ENCODE data around the gene KCND3.

Gene KCND3

DNA sequence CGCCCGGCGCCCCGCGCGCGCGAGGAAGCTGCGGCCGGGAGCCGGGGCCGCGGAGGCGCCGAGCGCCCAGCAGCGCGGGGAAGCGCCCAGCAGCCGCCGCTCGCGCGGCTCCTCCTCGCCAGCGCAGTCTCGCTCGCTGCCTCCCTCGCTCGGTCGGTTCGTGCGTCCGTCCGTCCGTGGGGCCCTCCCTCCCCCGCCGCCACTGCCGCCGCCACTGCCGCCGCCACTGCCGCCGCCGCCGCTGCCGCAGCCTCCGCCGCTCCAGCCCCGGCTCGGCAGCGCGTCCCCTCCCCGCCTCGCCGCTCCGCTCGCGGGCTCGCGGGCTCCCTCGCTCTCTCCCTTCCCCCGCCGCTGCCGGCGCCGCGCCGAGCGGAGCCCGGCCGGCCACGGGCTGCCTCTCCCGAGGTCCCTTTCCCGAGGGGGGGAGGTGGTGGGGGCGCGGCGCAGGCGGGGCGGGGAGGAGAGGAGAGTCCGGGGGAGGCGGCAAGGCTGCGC lies at the start of gene KCND3:
Gene KCND3 (minus strand): TSS at position 138 of the 495 bp plus-strand sequence.
- peak; percentile 21 to 39 for DNase-seq

DNA sequence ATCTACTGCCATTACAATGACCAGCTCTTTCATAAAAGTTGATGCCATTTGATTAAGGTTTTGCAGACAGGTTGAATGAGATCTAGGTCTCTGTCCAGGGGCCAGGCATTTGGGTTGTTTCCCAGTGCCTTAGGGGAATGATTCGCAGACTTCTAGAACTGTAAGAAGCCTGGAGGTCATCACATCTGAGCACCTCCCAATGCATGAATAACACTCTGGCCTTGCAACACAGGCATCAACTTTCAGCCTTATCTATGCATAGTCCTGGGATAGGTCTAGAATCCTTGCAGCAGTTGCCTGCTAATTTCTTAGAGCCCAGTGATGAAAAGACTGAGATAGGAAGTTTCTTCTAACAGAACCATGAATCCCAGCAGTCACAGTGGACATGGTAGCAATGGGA lies 44.8 kb upstream of the KCND3 start:
- DNase-seq, result no peak

DNA sequence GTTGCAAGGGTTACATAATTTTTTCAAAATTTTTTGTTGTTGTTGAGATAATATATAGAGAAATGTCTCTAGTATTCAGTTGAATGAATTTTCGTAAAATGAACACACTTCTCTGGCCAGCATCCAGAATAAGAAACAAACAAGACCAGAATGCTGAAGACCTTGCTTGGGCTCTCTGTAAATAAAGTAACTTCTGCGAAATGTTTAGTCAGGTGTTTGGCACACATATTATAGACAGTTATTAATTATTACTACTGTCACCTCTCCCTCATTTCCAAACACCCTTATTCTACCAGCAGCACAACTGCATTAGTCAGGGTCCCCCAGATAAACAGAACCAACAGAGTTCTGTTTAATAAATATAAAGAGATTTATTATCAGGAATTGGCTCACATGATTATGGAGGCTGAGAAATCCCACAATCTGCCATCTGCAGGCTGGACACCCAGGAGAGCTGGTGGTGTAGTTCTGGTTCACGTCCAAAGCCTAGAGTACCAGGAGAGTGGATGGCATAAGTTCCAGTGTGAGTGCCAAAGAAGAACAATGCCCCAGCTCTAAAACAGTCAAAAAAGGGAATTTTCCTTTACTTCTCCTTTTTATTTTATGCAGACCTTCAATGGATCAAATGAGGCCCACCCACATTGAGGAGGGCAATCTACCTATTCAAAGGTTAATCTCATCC lies 44.1 kb upstream of the KCND3 start:
- DNase-seq, result no peak

DNA sequence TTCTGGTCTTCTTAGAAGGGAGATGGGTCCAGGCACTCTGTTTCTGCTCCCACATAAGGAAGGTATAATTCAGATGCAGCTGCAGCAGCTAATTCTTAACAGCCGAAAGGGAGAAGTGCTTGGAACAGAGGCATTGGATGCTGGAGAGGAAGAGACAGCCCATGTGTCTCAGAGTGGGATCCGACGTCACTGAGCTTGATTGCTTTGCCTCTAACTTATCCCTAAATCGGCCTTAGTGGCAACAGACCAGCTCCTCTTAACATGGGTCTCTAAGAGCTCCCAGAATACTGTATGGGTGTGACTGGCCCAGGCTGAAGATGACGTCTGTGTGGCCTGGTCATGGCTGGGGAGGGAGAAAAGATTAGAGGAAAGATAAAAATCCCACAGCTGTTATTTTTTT lies 40.7 kb upstream of the KCND3 start:
- DNase-seq, result no peak

DNA sequence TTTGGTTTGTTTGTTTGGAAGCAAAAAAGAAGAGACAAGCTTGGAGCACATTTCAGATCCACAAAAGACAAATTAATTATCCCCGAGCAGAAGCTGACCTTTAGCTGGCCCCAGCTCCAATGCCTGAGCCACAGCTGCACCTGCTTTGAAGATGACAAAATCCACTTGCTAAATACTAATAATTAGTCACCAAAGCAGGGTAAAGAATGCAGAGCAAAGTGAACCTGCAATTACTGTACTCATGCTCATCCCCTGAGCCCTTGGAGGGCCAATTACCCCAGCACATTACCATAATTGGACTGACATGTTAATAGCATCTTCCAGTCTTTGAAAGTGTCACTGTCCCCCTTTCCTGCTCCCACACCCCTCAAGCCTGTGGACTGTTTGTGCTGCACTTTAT lies 38.2 kb upstream of the KCND3 start:
- DNase-seq, result no peak

DNA sequence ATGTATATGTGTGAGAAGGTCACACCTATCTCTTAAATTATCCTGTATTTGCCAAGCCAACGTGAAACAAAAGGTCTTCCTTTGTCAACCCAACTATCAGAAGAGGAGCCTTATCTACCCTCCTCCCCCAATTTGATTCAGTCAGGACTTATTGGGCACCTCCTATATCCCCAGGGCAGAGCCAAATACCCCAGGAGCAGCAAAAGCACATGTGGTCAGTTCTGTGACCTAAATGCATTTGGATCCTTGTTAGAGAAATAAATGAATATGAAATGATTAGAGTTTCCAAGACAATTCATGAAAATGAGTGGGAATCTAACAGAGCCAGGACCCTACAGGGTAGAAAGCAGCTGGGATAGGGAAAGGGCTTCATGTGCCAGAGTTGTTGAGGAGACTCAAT lies 37.0 kb upstream of the KCND3 start:
- DNase-seq, result no peak

DNA sequence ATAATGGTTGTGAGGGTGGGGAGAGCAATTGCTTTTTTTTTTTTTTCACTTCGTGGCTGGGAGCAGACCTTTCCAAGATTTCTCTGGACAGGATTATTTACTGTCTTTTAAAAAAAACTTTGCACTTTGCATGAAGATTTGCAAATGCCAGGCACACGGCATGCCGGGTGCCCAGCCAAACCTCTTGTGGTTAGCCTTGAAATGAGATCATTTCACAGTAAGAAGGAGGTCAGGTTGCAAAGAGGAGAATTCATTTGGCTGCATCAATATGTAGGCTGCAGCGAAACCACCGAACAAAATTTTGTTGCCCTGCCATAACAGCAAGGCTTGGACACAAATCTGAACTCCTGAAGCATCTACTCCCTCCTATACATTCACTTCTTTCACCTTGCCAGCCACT lies 36.5 kb upstream of the KCND3 start:
- DNase-seq, result no peak

DNA sequence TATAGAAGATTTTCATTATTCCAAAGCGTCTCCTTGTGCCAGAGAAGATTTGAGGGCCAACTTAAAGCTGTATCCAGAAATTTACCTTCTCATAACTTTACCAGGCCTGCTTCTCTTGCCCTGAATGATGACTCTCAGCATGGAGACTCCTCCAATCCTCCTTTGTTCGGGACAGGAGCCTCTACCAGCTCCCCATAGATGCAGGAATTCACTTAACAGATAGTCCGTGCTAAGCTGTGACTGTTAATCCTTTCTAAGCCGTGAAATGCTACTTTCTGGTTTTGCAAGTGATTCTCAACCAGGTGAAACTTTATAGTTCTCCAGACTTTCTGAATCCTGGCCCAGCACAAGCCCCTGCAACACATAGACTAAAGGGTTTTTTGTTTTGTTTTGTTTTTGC lies 31.8 kb upstream of the KCND3 start:
- no peak for DNase-seq

DNA sequence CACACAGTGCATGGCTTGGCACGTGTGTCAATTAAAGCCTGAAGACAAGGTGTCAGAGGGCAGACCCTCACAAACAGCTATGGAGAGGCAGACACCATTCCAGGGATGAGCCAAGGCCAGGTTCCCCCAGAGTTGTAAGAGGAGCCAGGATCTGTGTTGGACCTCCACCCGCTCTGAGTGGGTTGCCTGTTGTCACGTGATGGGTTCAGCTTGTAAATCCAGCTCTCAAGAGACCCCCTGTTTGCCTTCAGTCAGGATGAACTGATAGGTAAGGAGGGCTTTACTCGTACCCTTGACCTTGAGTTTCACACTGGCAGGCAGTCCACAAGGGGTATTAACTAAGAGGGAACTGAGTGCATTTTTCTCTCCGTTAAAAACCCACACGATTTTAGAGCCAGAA lies 27.7 kb upstream of the KCND3 start:
- DNase-seq, result no peak

DNA sequence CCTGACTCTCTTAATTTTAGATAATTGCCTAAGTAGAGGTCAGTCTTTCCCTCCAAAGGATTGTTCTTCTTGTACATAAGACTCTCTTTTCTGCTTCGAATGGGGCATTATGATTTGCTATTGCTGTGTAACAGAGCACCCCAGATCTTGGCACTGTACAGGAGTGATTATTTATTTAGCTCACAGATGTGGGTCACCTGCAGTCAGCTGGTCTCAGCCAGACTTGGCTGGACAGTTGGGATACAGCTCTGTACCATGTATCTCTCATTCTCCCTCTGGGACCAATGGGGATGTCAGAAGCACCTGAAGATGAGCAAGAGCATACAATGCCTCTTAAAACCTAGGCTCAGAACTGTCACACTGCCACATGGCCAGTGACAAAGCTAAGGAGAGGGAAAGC lies 23.4 kb upstream of the KCND3 start:
- DNase-seq, result no peak

DNA sequence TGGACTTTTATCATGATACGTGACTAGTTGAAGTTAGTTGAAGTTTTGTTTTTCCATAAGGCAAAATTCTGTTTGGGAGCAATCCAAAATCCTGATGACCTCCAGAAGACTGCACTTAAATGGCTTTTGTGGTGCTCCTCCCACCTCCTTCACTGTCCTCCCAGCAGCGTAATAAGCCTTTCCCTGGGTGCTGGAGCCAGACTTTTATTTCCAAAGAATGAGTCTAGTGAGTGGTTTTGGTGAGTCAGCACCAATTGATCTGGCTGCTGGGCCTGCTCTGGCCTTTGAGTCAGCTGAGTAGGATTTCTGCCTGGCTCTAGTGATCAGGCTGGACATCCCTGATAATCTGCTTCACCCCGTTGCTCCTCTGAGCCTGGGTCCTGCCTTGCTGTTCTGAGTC lies 21.7 kb upstream of the KCND3 start:
- no peak for DNase-seq

DNA sequence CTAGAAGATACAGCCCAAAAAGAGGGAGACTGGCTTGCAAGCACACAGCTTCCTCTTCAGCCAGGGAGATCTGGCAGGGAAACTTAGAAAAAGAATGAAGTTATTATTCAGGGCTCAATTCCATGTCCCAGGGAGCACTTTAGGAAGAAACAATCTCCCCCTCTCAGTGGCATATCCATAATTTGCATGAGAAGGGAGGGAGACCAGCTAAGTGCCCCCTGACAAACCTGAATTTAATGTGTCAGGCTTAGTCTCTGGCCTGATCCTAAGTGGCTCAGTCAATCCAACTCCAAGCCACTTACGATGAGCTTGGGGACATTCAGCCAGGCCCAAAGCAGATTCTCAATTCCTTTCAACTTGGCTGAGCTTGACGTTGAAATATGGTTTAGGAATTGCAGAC lies 17.7 kb upstream of the KCND3 start:
- no peak for DNase-seq

DNA sequence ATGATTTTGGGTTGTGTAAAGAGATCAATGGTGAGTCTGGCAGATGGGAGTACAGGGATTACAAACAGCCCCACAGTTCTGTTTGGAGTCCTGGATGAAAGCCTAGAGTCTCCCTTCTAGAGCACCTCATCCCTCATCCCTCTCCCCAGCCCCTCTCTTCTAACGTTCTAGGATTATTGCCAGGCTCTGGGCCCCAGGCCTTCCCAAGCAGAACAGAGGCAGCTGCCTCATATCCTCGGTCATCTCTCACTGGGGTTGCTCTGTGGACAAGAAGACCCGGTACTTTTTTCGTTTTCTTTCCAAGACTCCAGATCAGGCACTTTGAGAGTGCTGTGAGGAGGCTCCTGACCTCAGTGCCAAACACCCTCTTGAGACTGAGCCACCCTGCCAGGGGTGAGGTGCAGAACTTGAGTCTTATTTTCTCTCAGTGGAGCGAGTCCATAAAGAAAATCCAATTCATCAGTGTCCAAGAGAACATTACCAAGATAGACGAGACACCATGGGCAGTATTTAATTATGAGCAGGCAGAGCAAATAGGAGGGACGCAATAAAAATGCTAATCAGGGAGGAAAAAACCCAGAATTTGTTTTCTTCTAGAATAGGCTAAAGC lies 17.1 kb upstream of the KCND3 start:
- DNase-seq, result no peak

DNA sequence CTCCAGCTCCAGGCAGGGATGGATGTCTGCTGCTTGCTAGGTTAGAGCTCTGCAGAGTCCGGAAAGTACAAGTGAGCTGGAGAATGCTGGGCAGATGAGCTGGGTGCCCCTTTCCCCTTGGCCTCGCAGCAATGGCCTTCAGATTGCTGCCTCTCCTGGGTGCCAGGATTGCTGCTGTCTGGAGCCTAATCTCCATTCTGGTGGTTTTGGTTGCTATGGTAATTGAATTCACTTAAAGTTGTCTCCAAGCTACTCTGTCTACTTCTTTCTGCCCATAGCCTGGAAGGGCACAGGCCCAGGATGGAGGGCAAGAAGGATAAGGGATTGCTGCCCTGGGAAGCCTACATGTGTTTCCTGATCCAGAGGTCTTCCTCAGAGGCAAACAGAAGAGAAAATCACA lies 14.6 kb upstream of the KCND3 start:
- DNase-seq, result no peak

DNA sequence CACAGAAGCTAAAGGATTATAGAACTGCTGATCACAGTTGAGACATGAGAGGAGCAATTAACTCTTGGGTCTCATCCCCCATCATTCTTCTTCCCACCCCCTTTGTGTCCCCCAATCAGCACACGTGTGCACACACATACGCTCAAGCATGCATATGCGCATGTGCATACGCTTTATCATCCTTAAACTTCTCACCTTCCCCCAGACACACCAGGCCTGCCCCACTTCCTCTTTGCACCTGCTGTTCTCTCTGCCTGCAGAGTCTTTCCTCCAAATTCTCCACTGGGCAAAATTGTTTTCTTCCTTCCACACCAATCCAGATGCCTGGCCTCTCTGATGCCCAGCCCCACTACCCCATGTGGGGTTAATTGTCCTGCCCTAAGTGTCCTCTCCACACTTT lies 13.0 kb upstream of the KCND3 start:
- DNase-seq, result no peak

DNA sequence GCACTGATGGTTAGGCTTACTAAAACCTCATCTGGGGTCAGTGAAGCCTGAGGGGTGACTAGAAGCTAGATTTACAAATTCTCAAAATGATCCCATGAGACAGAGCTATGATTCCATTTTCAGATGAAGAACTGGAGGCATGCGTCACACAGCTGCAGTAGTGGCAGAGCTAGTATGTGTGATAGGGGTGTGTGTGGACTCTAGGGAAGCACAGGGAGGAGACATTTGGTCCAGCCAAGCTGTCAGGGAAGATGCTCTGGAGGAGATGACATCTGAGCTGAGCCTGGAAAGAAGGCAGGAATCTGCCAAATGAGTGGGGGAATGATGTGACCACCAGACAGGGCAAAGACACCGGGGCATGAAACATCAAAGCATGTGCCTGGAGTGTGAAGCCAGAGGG lies 12.0 kb upstream of the KCND3 start:
- DNase-seq, result no peak

DNA sequence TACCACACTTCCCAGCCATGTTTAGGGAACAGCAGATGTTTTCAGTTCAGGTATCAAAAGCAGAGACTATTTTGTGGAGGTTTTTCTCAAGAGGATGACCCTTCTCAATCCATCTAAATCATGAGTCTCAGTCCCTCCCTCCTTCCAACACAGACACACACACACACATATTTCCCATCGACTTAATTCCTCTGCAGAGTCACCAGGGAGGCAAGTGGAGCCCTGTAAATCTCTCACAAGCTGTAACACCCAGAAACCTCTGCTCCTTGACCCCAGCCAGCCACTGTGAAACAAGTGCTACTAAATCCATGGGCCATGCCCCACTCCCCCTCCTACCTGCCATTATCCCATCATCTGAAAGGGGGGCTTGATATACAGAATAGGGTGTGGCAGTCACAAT lies 10.6 kb upstream of the KCND3 start:
- DNase-seq, result no peak

DNA sequence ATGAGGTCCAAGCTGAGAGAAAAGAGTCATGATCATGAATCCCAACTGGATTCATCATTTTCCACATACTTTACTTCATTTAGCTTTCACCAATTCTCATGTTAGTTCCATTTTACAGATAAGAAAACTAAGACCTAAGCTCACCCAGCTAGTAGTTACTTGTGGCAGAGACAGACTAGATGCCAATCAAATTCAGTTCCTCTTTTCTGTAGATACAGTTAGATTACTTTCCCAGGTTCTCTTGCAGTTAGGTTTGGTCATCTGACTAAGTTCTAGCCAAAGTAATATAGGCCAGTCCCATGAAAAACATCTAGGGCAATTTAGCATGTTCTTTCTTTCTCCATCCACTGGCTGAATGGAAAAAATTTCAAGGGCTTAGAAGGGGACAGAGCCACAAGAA lies 8.9 kb upstream of the KCND3 start:
- no peak for DNase-seq

DNA sequence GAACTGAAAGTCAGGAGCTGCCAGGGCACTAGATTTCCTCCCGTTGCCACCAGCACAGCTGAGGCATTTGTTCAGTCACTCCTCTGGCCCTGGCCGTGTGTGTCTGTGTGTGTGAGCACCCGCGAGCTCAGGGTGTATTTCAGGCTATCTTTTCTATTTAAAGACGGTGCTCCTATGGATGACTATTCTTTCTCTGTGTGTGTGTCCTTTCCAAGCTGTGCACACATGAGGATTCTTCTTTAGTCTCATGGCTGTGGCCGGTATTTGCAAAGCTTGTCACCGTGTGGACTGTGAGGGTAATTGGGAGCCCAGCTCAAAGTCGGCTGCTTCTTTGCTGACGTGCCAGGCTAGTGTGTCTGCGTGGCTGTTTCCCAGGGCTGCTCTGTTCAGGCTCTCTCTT lies 3.0 kb upstream of the KCND3 start:
- no peak for DNase-seq

DNA sequence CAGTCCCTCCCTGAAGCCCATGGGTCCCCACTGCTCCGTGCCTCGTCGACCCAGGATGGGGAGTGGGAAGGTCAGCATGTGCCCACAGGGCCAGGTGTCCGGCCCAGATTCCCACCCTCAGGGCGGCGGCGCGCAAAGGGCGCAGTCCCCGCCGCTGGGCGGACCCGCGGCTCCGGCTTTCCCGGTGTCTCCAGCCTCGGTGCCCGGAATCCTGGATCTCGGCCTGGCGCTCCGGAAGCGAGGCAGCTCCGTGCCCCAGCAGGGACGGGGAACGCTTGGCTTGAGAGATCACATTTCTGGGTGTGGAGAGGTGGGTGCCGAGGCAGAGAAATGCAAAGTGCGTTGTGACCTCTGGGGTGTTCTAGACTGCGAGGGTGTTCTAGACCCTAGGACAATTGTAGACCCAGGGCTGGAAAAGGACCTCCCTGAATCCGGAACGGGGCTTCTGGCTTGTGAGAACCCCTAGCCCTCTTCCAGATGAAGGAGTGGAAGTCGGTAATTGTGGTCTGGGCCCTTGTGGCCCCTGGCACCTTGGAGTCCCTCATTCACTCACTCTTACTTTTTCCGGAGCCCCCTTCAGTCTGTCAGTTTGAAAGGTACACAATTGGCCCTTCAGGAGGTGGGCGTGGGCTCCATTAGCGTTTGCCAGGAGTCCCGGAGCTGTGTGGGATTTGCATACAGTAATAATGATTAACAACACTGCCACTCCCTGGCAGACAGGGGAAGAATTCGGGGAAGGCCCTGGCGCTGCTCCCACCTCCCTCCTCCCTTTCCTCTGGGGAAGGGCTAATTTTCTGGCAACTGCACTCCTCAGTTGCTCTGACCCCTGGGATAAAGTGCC lies 1.6 kb upstream of the KCND3 start:
- DNase-seq, result peak; percentile 18 to 19

DNA sequence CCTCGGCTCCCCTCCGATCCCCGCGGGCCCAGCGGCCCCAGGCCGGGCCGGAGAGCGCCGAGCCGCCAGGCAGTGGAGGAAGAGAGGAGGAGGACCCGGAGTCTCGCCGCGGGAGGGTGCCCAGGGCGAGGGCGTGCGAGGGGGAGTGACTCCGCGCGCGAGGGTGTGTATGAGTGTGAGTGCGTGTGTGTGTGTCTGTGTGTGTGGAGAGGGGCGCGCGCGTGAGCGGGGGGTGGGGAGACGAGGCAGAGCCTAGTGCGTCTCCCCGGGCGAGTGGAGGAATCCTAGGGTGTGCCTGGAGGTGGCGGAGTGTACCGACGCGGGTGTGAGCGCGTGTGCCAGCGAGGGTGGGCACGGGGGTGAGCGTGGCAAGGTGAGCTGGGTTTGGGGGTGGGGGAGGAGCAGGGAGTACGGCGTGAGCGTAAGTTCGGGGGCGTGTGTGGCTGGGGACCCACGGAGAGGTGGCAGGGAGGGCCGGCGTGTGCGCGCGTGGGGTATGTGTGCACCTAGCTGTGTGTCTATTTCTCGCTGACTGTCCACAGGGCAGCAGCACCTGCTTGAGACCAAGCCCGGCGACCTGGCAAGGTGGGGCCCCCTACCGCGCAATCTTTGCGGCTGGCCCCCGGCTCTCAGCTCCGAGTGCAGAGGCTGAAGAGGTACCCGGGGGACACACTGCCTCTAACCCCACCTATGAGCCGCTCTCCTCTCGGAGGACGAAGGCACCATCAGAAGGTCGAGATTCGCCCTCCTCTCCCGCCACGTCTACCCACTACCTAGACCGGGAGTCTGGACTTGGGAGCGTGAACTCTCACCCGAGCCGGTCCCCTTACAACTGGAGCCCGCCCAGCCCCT lies 784 bp upstream of the KCND3 start:
- DNase-seq, result peak; percentile 25 to 30

DNA sequence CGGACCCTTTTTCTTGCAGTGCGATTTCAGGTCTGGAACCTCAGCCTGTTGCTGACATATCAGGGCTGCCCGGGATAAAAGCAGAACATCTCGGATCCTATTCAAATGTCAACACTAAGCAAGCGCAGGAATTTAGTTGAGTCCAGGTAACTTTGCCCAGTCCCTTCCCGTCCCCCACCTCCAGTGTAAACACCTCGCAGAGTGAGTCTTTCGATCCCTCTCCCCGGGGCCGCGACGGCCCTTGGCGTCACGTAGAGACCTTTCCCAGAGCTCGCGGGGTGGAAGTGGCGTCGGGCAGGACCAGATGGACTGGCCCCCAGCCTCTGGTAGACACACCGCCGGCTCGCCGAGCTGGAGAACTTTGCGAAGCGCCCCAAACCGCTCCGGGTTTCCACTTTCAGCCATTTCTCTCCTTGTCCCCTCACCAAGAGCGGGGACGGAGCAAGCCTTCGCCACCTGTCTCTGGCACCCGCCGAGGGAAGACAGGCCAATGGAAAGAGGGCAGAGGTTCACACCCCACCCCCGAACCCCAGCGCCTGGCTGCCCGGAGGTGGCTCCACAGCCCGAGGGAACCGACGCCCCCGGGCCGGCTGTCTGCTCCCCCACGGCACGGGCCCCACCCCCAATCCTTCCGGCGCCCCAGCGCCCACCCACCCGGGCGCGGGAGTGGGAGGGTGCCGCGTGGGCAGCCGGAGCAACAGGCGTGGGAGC lies 570 bp downstream of the KCND3 start:
- peak; percentile 22 for DNase-seq

DNA sequence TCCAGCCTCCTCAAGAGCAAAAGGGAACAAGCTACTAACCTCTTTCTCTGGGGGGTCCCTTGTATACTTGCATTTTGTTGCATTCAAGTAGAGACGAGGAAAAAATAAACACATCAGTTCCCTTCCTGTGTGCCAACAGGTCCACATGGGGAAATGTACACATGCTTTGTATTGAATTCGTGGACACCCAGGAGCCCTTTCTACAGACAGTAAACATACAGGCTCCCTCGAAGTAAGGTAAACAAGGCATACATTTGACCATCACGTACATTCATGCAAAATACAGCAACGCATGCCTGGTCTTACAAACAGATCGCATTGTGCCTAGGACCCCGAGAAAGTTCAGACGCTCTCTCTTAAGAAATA lies 1.1 kb downstream of the KCND3 start:
- no peak for DNase-seq
